Activated naive CD4-positive, alpha-beta T cell treated with anti-CD3 and anti-CD28 coated beads for 36 hours (primary cell): ENCODE data around the gene ZNF511. TPM values are rescaled to one million over a fixed set of nuclear protein-coding genes. Genes with fewer than 3 reads are reported as not detected.

ENCODE experiments used
- CTCF ChIA-PET: fragments of 350-600 bp; sonication (Branson Sonifier 250); formaldehyde crosslinking; loops from one replicate; lab custom pipeline; 2021; ENCODE audit warnings: antibody characterized with exemption; lab: Charles Lee
- DNase-seq: peaks from one replicate; pipeline ENCODE4 v3.0.0-alpha.2; 2020
- H3K27ac Mint-ChIP-seq: one replicate; pipeline ENCODE4 v1.8.0; 2021; ENCODE audit warnings: mild to moderate bottlenecking, mixed read lengths
- H3K27me3 Mint-ChIP-seq: one replicate; pipeline ENCODE4 v1.8.0; 2021; ENCODE audit warnings: low read depth, mixed read lengths
- H3K36me3 Mint-ChIP-seq: one replicate; pipeline ENCODE4 v1.8.0; 2021; ENCODE audit warnings: low read depth, mixed read lengths
- H3K4me1 Mint-ChIP-seq: one replicate; pipeline ENCODE4 v1.8.0; 2021; ENCODE audit warnings: low read depth, mixed read lengths
- H3K4me3 Mint-ChIP-seq: one replicate; pipeline ENCODE4 v1.8.0; 2021; ENCODE audit warnings: mild to moderate bottlenecking, moderate library complexity, mixed read lengths
- H3K9me3 Mint-ChIP-seq: one replicate; pipeline ENCODE4 v1.8.0; 2021; ENCODE audit warnings: mixed read lengths
- intact Hi-C: fragments of 100-400 bp; cut with micrococcal nuclease; formaldehyde crosslinking; loops from one replicate; pipeline ENCODE4 v1.15.1; 2023
- total RNA-seq, 2 experiments: library from RNA; stranded (reverse); gene quantifications; one replicate each; pipeline ENCODE4 v1.2.3, GENCODE V29; 2021

ZNF511 gene
- total RNA-seq, 2 experiments from 2014 or later: 37.1 to 39.4 TPM

GRCh38 chr10:133282846-133283390 is 25.8 kb upstream of the ZNF511 start:
- H3K4me1 Mint-ChIP-seq: peaks cover 13% of the 10 kb centered on the region
- H3K4me3 Mint-ChIP-seq: no peak overlapping the region
- CTCF ChIA-PET: interaction anchor here (1.9 kb wide), 1 partner anchor 25 kb away, joined by 9 read pairs; no protein-coding TSS in a partner anchor
- H3K9me3 Mint-ChIP-seq: no peaks in the 10 kb centered on the region
- no peaks in the 10 kb centered on the region for H3K27me3 Mint-ChIP-seq
- H3K27ac Mint-ChIP-seq: no peak overlapping the region
- H3K36me3 Mint-ChIP-seq: peaks cover 25% of the 10 kb centered on the region
- intact Hi-C loops: no loop called here
- no peak for DNase-seq

- Mint-ChIP-seq H3K4me3 (no peak overlapping the region), H3K4me1 (peaks cover 4% of the 10 kb centered on the region), H3K36me3 (peaks cover 29% of the 10 kb centered on the region), H3K9me3 (no peaks in the 10 kb centered on the region), H3K27ac (no peak overlapping the region), H3K27me3 (no peaks in the 10 kb centered on the region)
- intact Hi-C loops: no loop called here
- DNase-seq: no peak
- CTCF ChIA-PET: no interaction called here
Observed at GRCh38 chr10:133283931-133284330, 24.8 kb upstream of the ZNF511 start.

GRCh38 chr10:133285217-133285616 is 23.5 kb upstream of the ZNF511 start:
- Mint-ChIP-seq H3K4me3 (no peak overlapping the region), H3K9me3 (no peaks in the 10 kb centered on the region), H3K4me1 (no peaks in the 10 kb centered on the region), H3K27me3 (no peaks in the 10 kb centered on the region), H3K27ac (no peak overlapping the region), H3K36me3 (peaks cover 31% of the 10 kb centered on the region)
- CTCF ChIA-PET: no interaction called here
- no peak for DNase-seq
- intact Hi-C loops: no loop called here

GRCh38 chr10:133286366-133286765 is 22.3 kb upstream of the ZNF511 start:
- Mint-ChIP-seq H3K4me3 (no peak overlapping the region), H3K9me3 (no peaks in the 10 kb centered on the region), H3K27me3 (no peaks in the 10 kb centered on the region), H3K36me3 (peaks cover 33% of the 10 kb centered on the region), H3K4me1 (no peaks in the 10 kb centered on the region), H3K27ac (no peak overlapping the region)
- CTCF ChIA-PET: no interaction called here
- DNase-seq: no peak
- intact Hi-C loops: no loop called here

GRCh38 chr10:133287832-133288500 is 20.7 kb upstream of the ZNF511 start:
- CTCF ChIA-PET: interaction anchor here (1.0 kb wide), 1 partner anchor 40 kb away, joined by 3 read pairs; no protein-coding TSS in a partner anchor

GRCh38 chr10:133289761-133290160 is 19.0 kb upstream of the ZNF511 start:
- CTCF ChIA-PET: no interaction called here
- Mint-ChIP-seq H3K36me3 (peaks cover 31% of the 10 kb centered on the region), H3K9me3 (no peaks in the 10 kb centered on the region), H3K27me3 (no peaks in the 10 kb centered on the region), H3K27ac (no peak overlapping the region), H3K4me1 (peaks cover 4% of the 10 kb centered on the region), H3K4me3 (no peak overlapping the region)
- no peak for DNase-seq
- intact Hi-C loops: no loop called here

More at GRCh38 chr10:133287832-133288500, 20.7 kb upstream of the ZNF511 start:
- Mint-ChIP-seq H3K27me3 (no peaks in the 10 kb centered on the region), H3K4me1 (no peaks in the 10 kb centered on the region), H3K9me3 (no peaks in the 10 kb centered on the region), H3K36me3 (peaks cover 32% of the 10 kb centered on the region), H3K4me3 (no peak overlapping the region), H3K27ac (no peak overlapping the region)
- DNase-seq: no peak
- intact Hi-C loops: no loop called here

GRCh38 chr10:133292919-133293809 is 15.6 kb upstream of the ZNF511 start:
- Mint-ChIP-seq H3K36me3 (peaks cover 19% of the 10 kb centered on the region), H3K4me1 (peaks cover 4% of the 10 kb centered on the region), H3K9me3 (no peaks in the 10 kb centered on the region), H3K27ac (no peak overlapping the region), H3K4me3 (no peak overlapping the region), H3K27me3 (no peaks in the 10 kb centered on the region)
- CTCF ChIA-PET: no interaction called here
- intact Hi-C loops: no loop called here
- no peak for DNase-seq

- intact Hi-C loops: no loop called here
- no peak for DNase-seq
- Mint-ChIP-seq H3K27me3 (no peaks in the 10 kb centered on the region), H3K9me3 (no peaks in the 10 kb centered on the region), H3K4me3 (no peak overlapping the region), H3K4me1 (peaks cover 4% of the 10 kb centered on the region), H3K27ac (no peak overlapping the region), H3K36me3 (peaks cover 21% of the 10 kb centered on the region)
- CTCF ChIA-PET: no interaction called here
Observed at GRCh38 chr10:133293810-133294119, 14.9 kb upstream of the ZNF511 start.

GRCh38 chr10:133294189-133294588 is 14.5 kb upstream of the ZNF511 start:
- Mint-ChIP-seq H3K27ac (no peak overlapping the region), H3K4me1 (peaks cover 4% of the 10 kb centered on the region), H3K4me3 (no peak overlapping the region), H3K9me3 (no peaks in the 10 kb centered on the region), H3K36me3 (peaks cover 19% of the 10 kb centered on the region), H3K27me3 (no peaks in the 10 kb centered on the region)
- no peak for DNase-seq
- CTCF ChIA-PET: no interaction called here
- intact Hi-C loops: no loop called here

- no peak overlapping the region for H3K27ac Mint-ChIP-seq
- intact Hi-C loops: no loop called here
- no peak for DNase-seq
- H3K4me1 Mint-ChIP-seq: peaks cover 4% of the 10 kb centered on the region
- H3K9me3 Mint-ChIP-seq: no peaks in the 10 kb centered on the region
- CTCF ChIA-PET: interaction anchor here (1.0 to 1.1 kb wide), 2 partner anchors 12 to 143 kb away, joined by 3 read pairs; no protein-coding TSS in a partner anchor
- no peaks in the 10 kb centered on the region for H3K27me3 Mint-ChIP-seq
- H3K4me3 Mint-ChIP-seq: no peak overlapping the region
- H3K36me3 Mint-ChIP-seq: peaks cover 20% of the 10 kb centered on the region
Observed at GRCh38 chr10:133295426-133296320, 13.0 kb upstream of the ZNF511 start.

- DNase-seq: no peak
- Mint-ChIP-seq H3K27ac (no peak overlapping the region), H3K4me3 (no peak overlapping the region), H3K9me3 (no peaks in the 10 kb centered on the region), H3K36me3 (peaks cover 21% of the 10 kb centered on the region), H3K27me3 (no peaks in the 10 kb centered on the region), H3K4me1 (peaks cover 4% of the 10 kb centered on the region)
- intact Hi-C loops: no loop called here
- CTCF ChIA-PET: interaction anchor here (0.5 kb wide), 1 partner anchor 294 kb away, joined by 3 read pairs; no protein-coding TSS in a partner anchor
Observed at GRCh38 chr10:133297504-133297903, 11.2 kb upstream of the ZNF511 start.

- no peak overlapping the region for H3K27ac Mint-ChIP-seq
Observed at GRCh38 chr10:133298466-133298865, 10.2 kb upstream of the ZNF511 start.

More at GRCh38 chr10:133298466-133298865, 10.2 kb upstream of the ZNF511 start:
- no peaks in the 10 kb centered on the region for H3K9me3 Mint-ChIP-seq
- CTCF ChIA-PET: interaction anchor here (1.1 to 1.2 kb wide), 3 partner anchors 10 to 31 kb away, joined by 3 to 5 read pairs (median 3); no protein-coding TSS in a partner anchor
- H3K4me3 Mint-ChIP-seq: no peak overlapping the region
- no peak for DNase-seq
- peaks cover 4% of the 10 kb centered on the region for H3K4me1 Mint-ChIP-seq
- intact Hi-C loops: no loop called here
- H3K36me3 Mint-ChIP-seq: peaks cover 23% of the 10 kb centered on the region
- no peaks in the 10 kb centered on the region for H3K27me3 Mint-ChIP-seq
